A549 (cell line): ENCODE data around the gene GNLY. TPM values are rescaled to one million over a fixed set of nuclear protein-coding genes. Genes with fewer than 3 reads are reported as not detected.

Experiments
- ATAC-seq, 2 experiments: fragments of 200-7000 bp in 1 of 2; fragments of >200 bp in 1 of 2; cut with Nextera tagmentation in 1 of 2; cut with Tn5 transposase in 1 of 2; 3 replicates each; pipeline versions ENCODE4 v1.8.0 to v1.9.1; 2018 to 2020; ENCODE audit warnings: mild to moderate bottlenecking in 1 of 2, moderate library complexity in 1 of 2
- CTCF ChIA-PET: fragments of 300-600 bp; sonication (Branson Sonifier 250); formaldehyde crosslinking; extraction: SDS; loops from one replicate; lab custom pipeline; 2021; ENCODE audit warnings: antibody characterized with exemption, inconsistent platforms; lab: Yijun Ruan, JAX
- POLR2A ChIA-PET: fragments of 350-600 bp; formaldehyde crosslinking; extraction: SDS; loops from one replicate; lab custom pipeline; 2021; ENCODE audit warnings: antibody characterized with exemption, inconsistent platforms; lab: Yijun Ruan, JAX
- DNase-seq, 2 experiments: peaks; one replicate each; pipeline versions ENCODE4 v3.0.0 to v3.0.0-alpha.2; 2011 to 2016; ENCODE audit warnings: low read depth in 1 of 2, low spot score in 1 of 2
- FAIRE-seq: peaks from 2 replicates; lab custom pipeline; 2011; peaks lifted over from hg19 to GRCh38; lab: Jason Lieb, UNC
- H3K27ac ChIP-seq, 2 experiments: fragments of >200 bp; sonication (Bioruptor Twin); formaldehyde crosslinking; 3 replicates each; pipeline ENCODE4 v1.5.1; 2016 to 2017
- H3K4me1 ChIP-seq: fragments of >200 bp; sonication (Bioruptor Twin); formaldehyde crosslinking; 3 replicates; pipeline ENCODE4 v1.6.1; 2016
- H3K4me2 ChIP-seq: fragments of >200 bp; sonication (Bioruptor Twin); formaldehyde crosslinking; 3 replicates; pipeline ENCODE4 v1.6.1; 2016
- H3K4me3 ChIP-seq: fragments of >200 bp; sonication (Bioruptor Twin); formaldehyde crosslinking; 3 replicates; pipeline ENCODE4 v1.5.1; 2016
- H3K9me3 ChIP-seq: fragments of >200 bp; sonication (Bioruptor Twin); formaldehyde crosslinking; 3 replicates; pipeline ENCODE4 v1.6.1; 2016
- BHLHE40 ChIP-seq: IDR thresholded peaks from 2 replicates; pipeline ENCODE4 v1.6.1; 2012; ENCODE audit warnings: low read depth, low read length, inconsistent platforms
- CBX8 ChIP-seq: fragments of 200-600 bp; sonication (generic); IDR thresholded peaks from 2 replicates; pipeline ENCODE4 v1.6.1; 2016
- CHD2 ChIP-seq: fragments of 150-350 bp; IDR thresholded peaks from 2 replicates; pipeline ENCODE4 v1.6.1; 2014; ENCODE audit warnings: low read length; ENCODE audit not compliant: partially characterized antibody
- CHD4 ChIP-seq: fragments of 200-600 bp; sonication (generic); IDR thresholded peaks from 2 replicates; pipeline ENCODE4 v1.6.1; 2016; ENCODE audit warnings: antibody characterized with exemption, mild to moderate bottlenecking, borderline replicate concordance
- EHMT2 ChIP-seq: fragments of 200-600 bp; sonication (generic); IDR thresholded peaks from 2 replicates; pipeline ENCODE4 v1.6.1; 2016; ENCODE audit warnings: antibody characterized with exemption, low read depth, mild to moderate bottlenecking, moderate library complexity
- EP300 ChIP-seq, 2 experiments: fragments of >200 bp; sonication (Bioruptor Twin); formaldehyde crosslinking; IDR thresholded peaks; 2 replicates in 1 of 2; 3 replicates in 1 of 2; pipeline ENCODE4 v1.6.1; 2016 to 2017
- FOSL2 ChIP-seq, 2 experiments: fragments of 450-650 bp in 1 of 2; fragments of >200 bp in 1 of 2; sonication (Bioruptor Twin) in 1 of 2; formaldehyde crosslinking; IDR thresholded peaks; 2 replicates each; pipeline versions ENCODE4 v1.5.0 to v1.6.1; 2016 to 2020; ENCODE audit warnings: mild to moderate bottlenecking in 1 of 2, moderate library complexity in 1 of 2
- FOXS1 ChIP-seq: fragments of 250-450 bp; sonication (Bioruptor Pico); IDR thresholded peaks from 2 replicates; pipeline ENCODE4 v1.5.0; 2020; ENCODE audit warnings: mild to moderate bottlenecking, moderate library complexity
- GATA3 ChIP-seq: IDR thresholded peaks from 2 replicates; pipeline ENCODE4 v1.6.1; 2012; ENCODE audit warnings: borderline replicate concordance
- HEYL ChIP-seq: fragments of 250-450 bp; sonication (Bioruptor Pico); IDR thresholded peaks from 2 replicates; pipeline ENCODE4 v1.8.0; 2021; ENCODE audit warnings: mild to moderate bottlenecking, moderate library complexity
- HOXA7 ChIP-seq: fragments of 250-450 bp; sonication (Bioruptor Pico); IDR thresholded peaks from 2 replicates; pipeline ENCODE4 v1.5.0; 2020; ENCODE audit warnings: mild to moderate bottlenecking, moderate library complexity
- JUN ChIP-seq, 2 experiments: fragments of >200 bp; sonication (Bioruptor Twin); formaldehyde crosslinking; IDR thresholded peaks; 2 replicates in 1 of 2; 3 replicates in 1 of 2; pipeline ENCODE4 v1.6.1; 2016 to 2017
- KDM5A ChIP-seq: fragments of 200-600 bp; sonication (generic); IDR thresholded peaks from 2 replicates; pipeline ENCODE4 v1.6.1; 2016; ENCODE audit warnings: antibody characterized with exemption, mild to moderate bottlenecking
- MAX ChIP-seq: IDR thresholded peaks from 2 replicates; pipeline ENCODE4 v1.6.1; 2012
- SREBF2 ChIP-seq: fragments of 450-650 bp; IDR thresholded peaks from 2 replicates; pipeline ENCODE4 v1.6.1; 2014; ENCODE audit warnings: mild to moderate bottlenecking, moderate library complexity
- TFCP2L1 ChIP-seq: fragments of 250-450 bp; sonication (Bioruptor Pico); IDR thresholded peaks from 2 replicates; pipeline ENCODE4 v1.5.0; 2021; ENCODE audit warnings: mild to moderate bottlenecking
- TP53 ChIP-seq: fragments of 250-450 bp; sonication (Bioruptor Pico); IDR thresholded peaks from 2 replicates; pipeline ENCODE4 v1.5.0; 2021; ENCODE audit warnings: mild to moderate bottlenecking, moderate library complexity
- WGBS: methylation state at CpG from one replicate; pipeline ENCODE4 v1.1.6; 2017; ENCODE audit errors: missing lambda C conversion rate; 5-methylcytosine and 5-hydroxymethylcytosine counted together
- polyA plus RNA-seq, 4 experiments: library from polyadenylated mRNA; depleted of rRNA in 3 of 4; stranded (reverse); fragments of >200 nt; fragmentation: RNase III in 1 of 4; extraction: RNeasy Plus Mini Kit Qiagen cat#74134 plus additional on column Dnase treatment in 1 of 4; gene quantifications; 2 replicates in 3 of 4; 3 replicates in 1 of 4; pipeline ENCODE4 v1.2.3, GENCODE V29; 2011 to 2017
- TF ChIP-seq, protein P1 (sequence below): fragments of 150-350 bp; IDR thresholded peaks from 2 replicates; pipeline ENCODE4 v1.6.1; 2014; ENCODE audit warnings: low read depth, mild to moderate bottlenecking, low read length
- TF ChIP-seq, protein P2 (sequence below): IDR thresholded peaks from 2 replicates; pipeline ENCODE4 v1.6.1; 2012
- TF ChIP-seq, protein P3 (sequence below): fragments of 450-650 bp; IDR thresholded peaks from 2 replicates; pipeline ENCODE4 v1.6.1; 2014; ENCODE audit warnings: antibody characterized with exemption
- TF ChIP-seq, protein P4 (sequence below): IDR thresholded peaks from 2 replicates; pipeline ENCODE4 v1.6.1; 2012; ENCODE audit warnings: low read depth, borderline replicate concordance

Gene GNLY
- polyA plus RNA-seq, 2 of the 4 experiments (the other 2 are of a cell fraction), result not detected

DNA sequence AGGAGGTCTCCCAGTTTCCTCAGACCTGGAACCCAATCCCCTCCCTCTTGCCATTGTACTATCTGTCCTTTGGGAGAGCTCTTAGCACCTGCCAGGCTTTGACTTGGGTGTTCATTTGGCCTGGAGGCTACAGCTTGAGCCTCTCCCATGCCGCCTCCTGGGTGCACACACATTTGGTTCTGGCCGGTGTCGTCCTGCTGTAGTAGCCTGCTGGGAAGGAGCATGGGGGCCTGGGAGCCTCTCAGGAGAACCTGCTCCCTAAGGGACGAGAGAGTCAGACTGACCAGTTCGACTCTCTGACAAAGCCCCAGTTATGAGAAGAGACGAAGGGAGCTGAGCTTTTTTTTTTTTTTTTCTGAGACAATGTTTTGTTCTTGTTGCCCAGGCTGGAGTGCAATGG lies 18.7 kb upstream of the GNLY start:
- H3K4me1 ChIP-seq, result peaks cover 10% of the 10 kb centered on the region; the same call in 2 of the 3 replicates
- DNase-seq (no peak), FAIRE-seq (no peak), ATAC-seq (no peak)
- POLR2A ChIA-PET, result interaction anchor here (0.6 kb wide), 1 partner anchor 301 kb away, joined by 3 read pairs; no protein-coding TSS in a partner anchor
- no peak overlapping the region for H3K4me2 ChIP-seq
- WGBS, result 75% methylated on average over 6 of the region's 6 CpGs
- CTCF ChIA-PET, result interaction anchor here (0.8 to 6.8 kb wide), 11 partner anchors 9 to 228 kb away, joined by 3 to 55 read pairs (median 6); no protein-coding TSS in a partner anchor
- TF ChIP-seq CBX8 (no peak), FOXS1 (CRISPR knock-in tag) (no peak), EHMT2 (no peak), HEYL (CRISPR knock-in tag) (no peak), KDM5A (no peak)
- TF ChIP-seq, protein P1, sequence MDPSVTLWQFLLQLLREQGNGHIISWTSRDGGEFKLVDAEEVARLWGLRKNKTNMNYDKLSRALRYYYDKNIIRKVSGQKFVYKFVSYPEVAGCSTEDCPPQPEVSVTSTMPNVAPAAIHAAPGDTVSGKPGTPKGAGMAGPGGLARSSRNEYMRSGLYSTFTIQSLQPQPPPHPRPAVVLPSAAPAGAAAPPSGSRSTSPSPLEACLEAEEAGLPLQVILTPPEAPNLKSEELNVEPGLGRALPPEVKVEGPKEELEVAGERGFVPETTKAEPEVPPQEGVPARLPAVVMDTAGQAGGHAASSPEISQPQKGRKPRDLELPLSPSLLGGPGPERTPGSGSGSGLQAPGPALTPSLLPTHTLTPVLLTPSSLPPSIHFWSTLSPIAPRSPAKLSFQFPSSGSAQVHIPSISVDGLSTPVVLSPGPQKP, result no peak
- TF ChIP-seq, protein P2, sequence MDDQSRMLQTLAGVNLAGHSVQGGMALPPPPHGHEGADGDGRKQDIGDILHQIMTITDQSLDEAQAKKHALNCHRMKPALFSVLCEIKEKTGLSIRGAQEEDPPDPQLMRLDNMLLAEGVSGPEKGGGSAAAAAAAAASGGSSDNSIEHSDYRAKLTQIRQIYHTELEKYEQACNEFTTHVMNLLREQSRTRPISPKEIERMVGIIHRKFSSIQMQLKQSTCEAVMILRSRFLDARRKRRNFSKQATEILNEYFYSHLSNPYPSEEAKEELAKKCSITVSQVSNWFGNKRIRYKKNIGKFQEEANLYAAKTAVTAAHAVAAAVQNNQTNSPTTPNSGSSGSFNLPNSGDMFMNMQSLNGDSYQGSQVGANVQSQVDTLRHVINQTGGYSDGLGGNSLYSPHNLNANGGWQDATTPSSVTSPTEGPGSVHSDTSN, result no peak
- TF ChIP-seq, protein P3, sequence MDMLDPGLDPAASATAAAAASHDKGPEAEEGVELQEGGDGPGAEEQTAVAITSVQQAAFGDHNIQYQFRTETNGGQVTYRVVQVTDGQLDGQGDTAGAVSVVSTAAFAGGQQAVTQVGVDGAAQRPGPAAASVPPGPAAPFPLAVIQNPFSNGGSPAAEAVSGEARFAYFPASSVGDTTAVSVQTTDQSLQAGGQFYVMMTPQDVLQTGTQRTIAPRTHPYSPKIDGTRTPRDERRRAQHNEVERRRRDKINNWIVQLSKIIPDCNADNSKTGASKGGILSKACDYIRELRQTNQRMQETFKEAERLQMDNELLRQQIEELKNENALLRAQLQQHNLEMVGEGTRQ, result no peak
- H3K9me3 ChIP-seq, result no peaks in the 10 kb centered on the region
- no peak overlapping the region; a peak in 1 of 6 replicates for H3K27ac ChIP-seq
- no peak overlapping the region for H3K4me3 ChIP-seq

DNA sequence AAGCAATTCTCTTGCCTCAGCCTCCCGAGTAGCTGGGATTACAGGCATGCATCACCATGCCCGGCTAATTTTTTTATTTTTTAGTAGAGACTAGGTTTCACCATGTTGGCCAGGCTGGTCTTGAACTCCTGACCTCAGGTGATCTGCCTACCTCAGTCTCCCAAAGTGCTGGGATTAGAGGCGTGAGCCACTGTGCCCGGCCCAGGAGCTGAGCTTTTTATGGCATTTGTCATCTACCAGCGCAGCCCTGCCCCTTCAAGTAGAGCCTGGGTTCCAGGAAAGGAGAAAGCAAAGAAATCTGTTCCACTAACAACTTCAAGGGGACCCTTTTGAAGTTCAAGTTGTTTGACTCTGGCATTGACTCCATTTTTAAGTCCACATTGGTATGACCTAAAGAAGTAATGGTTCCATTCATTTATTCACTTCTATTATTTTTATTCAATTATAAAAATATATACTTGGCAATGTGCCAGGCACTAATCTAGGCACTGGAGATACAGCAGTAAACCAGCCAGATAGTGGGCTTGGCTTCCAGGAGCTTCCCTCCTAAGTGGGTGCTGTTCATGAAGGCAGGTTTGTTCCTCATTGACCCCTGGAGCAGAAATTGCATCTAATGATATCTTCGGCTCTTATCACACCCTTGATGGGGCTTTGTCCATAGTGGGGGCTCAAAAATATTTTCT lies 18.2 kb upstream of the GNLY start:
- ATAC-seq (no peak), FAIRE-seq (no peak), DNase-seq (no peak)
- no peak overlapping the region for H3K4me3 ChIP-seq
- CTCF ChIA-PET, result interaction anchor here (0.9 to 6.8 kb wide), 13 partner anchors 8 to 227 kb away, joined by 3 to 55 read pairs (median 5); no protein-coding TSS in a partner anchor
- WGBS, result 49% methylated on average over 6 of the region's 6 CpGs
- no peak overlapping the region for H3K4me2 ChIP-seq
- peaks cover 16% of the 10 kb centered on the region for H3K4me1 ChIP-seq
- H3K27ac ChIP-seq, result no peak overlapping the region
- no peaks in the 10 kb centered on the region for H3K9me3 ChIP-seq
- POLR2A ChIA-PET, result interaction anchor here (0.6 kb wide), 1 partner anchor 302 kb away, joined by 3 read pairs; no protein-coding TSS in a partner anchor
- no peak for TF ChIP-seq TP53
- TF ChIP-seq, protein P4, sequence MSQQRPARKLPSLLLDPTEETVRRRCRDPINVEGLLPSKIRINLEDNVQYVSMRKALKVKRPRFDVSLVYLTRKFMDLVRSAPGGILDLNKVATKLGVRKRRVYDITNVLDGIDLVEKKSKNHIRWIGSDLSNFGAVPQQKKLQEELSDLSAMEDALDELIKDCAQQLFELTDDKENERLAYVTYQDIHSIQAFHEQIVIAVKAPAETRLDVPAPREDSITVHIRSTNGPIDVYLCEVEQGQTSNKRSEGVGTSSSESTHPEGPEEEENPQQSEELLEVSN, result no peak
- TF ChIP-seq, protein P3, result no peak

DNA sequence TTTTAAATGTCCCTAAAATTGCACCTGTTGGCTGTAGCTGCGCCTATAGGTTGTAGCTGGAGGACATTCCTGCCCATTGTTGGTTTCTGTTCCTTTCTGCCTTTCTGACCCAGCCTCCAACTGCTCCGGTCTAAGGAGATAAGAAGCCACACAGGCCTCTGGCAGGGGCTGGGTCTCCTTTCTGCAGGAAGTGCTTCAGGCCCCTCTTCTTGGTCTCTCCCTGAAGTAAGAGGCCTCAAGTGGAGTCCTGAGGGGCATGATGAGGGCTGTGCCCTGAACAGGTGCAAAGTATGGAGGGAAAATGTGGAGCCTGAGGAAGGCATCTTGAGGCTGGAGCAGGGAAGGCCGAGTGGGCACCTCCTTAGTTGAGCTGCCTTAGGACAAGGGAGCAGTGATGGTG lies 15.8 kb upstream of the GNLY start:
- no peak overlapping the region for H3K4me3 ChIP-seq
- ChIA-PET CTCF (interaction anchor here (0.6 to 10.2 kb wide), 27 partner anchors 11 to 167 kb away, joined by 3 to 228 read pairs (median 6); partner anchors contain the start of genes GNLY and SFTPB), POLR2A (no interaction called here)
- TF ChIP-seq, protein P3, result no peak
- TF ChIP-seq HOXA7 (CRISPR knock-in tag) (no peak), EP300 (IDR thresholded peaks at IDR 0.05) (no peak), BHLHE40 (no peak), CHD2 (no peak), TFCP2L1 (CRISPR knock-in tag) (no peak), CHD4 (no peak), FOSL2 (IDR thresholded peaks at IDR 0.05) (no peak), FOSL2 (CRISPR knock-in tag; IDR thresholded peaks at IDR 0.05) (no peak), FOXS1 (CRISPR knock-in tag) (no peak), MAX (no peak), SREBF2 (no peak), JUN (IDR thresholded peaks at IDR 0.05) (no peak), GATA3 (no peak), TP53 (no peak)
- DNase-seq (no peak), FAIRE-seq (no peak), ATAC-seq (peak; percentile 4 to 13; a peak in 4 of 6 replicates)
- H3K27ac ChIP-seq, result peak overlapping the region; percentile 62 to 70; a peak in 4 of 6 replicates
- no peaks in the 10 kb centered on the region for H3K9me3 ChIP-seq
- H3K4me1 ChIP-seq, result peaks cover 26% of the 10 kb centered on the region
- 71% methylated on average over 3 of the region's 3 CpGs for WGBS
- no peak overlapping the region for H3K4me2 ChIP-seq
